SK-N-SH (cell line): ENCODE data around the gene ACOT7. TPM values are rescaled to one million over a fixed set of nuclear protein-coding genes. Genes with fewer than 3 reads are reported as not detected.

Experiments used
- CTCF ChIA-PET: fragments of 300-600, 350-600 bp; formaldehyde crosslinking; extraction: SDS; loops from one replicate; lab custom pipeline; 2021; lab: Yijun Ruan, JAX
- POLR2A ChIA-PET: fragments of 350-600 bp; sonication (Branson Sonifier 250); formaldehyde crosslinking; extraction: SDS; loops from one replicate; lab custom pipeline; 2020; ENCODE audit warnings: antibody characterized with exemption, inconsistent platforms; lab: Yijun Ruan, JAX
- DNase-seq: peaks from one replicate; pipeline ENCODE4 v3.0.0; 2012
- H2AFZ ChIP-seq: fragments of 200-600 bp; sonication (generic); 2 replicates; pipeline ENCODE4 v1.8.1; 2016; ENCODE audit warnings: antibody characterized with exemption, mild to moderate bottlenecking, low read depth
- H3F3A ChIP-seq: fragments of 200-600 bp; sonication (generic); replicated peaks from 2 replicates; pipeline ENCODE3; 2016; ENCODE audit warnings: antibody characterized with exemption, mild to moderate bottlenecking; ENCODE audit not compliant: insufficient read depth
- H3K27ac ChIP-seq, 2 experiments: fragments of 200-500 bp in 1 of 2; fragments of 200-600 bp in 1 of 2; sonication (Bioruptor generic) in 1 of 2; sonication (generic), shearing (Covaris generic) in 1 of 2; 2 replicates each; pipeline versions ENCODE4 v1.5.1 to v1.6.1; 2014 to 2016; ENCODE audit warnings: low read depth in 2 of 2, inconsistent platforms in 1 of 2, low read length in 1 of 2, mild to moderate bottlenecking in 1 of 2, mixed read lengths in 1 of 2
- H3K27me3 ChIP-seq: fragments of 200-600 bp; sonication (generic), shearing (Covaris generic); 2 replicates; pipeline ENCODE4 v1.6.1; 2016; ENCODE audit warnings: mixed run types; ENCODE audit not compliant: insufficient read depth
- H3K36me3 ChIP-seq, 2 experiments: fragments of 200-500 bp in 1 of 2; fragments of 200-600 bp in 1 of 2; sonication (Bioruptor generic) in 1 of 2; sonication (generic) in 1 of 2; replicated peaks in 1 of 2; 2 replicates each; pipeline versions ENCODE3 to v1.5.1; 2014 to 2016; ENCODE audit warnings: low read length in 1 of 2, mild to moderate bottlenecking in 1 of 2; ENCODE audit not compliant: insufficient read depth in 2 of 2, control insufficient read depth in 1 of 2
- H3K4me1 ChIP-seq, 2 experiments: fragments of 200-500 bp in 1 of 2; fragments of 200-600 bp in 1 of 2; sonication (Bioruptor generic) in 1 of 2; sonication (generic), shearing (Covaris generic) in 1 of 2; 2 replicates each; pipeline versions ENCODE4 v1.5.1 to v1.6.1; 2014 to 2016; ENCODE audit warnings: low read depth in 1 of 2, low read length in 1 of 2, mixed run types in 1 of 2; ENCODE audit not compliant: insufficient read depth in 2 of 2, control insufficient read depth in 1 of 2
- H3K4me2 ChIP-seq: fragments of 200-600 bp; sonication (generic), shearing (Covaris generic); 2 replicates; pipeline ENCODE4 v1.6.1; 2017; ENCODE audit warnings: mixed run types
- H3K4me3 ChIP-seq, 2 experiments: fragments of 200-500 bp in 1 of 2; fragments of 200-600 bp in 1 of 2; sonication (Bioruptor generic) in 1 of 2; sonication (generic), shearing (Covaris generic) in 1 of 2; 2 replicates each; pipeline versions ENCODE4 v1.5.1 to v1.8.1; 2014 to 2016; ENCODE audit warnings: low read depth in 2 of 2, inconsistent platforms in 1 of 2, low read length in 1 of 2, mild to moderate bottlenecking in 1 of 2, mixed read lengths in 1 of 2, moderate library complexity in 1 of 2
- H3K79me2 ChIP-seq: fragments of 200-600 bp; sonication (generic); 2 replicates; pipeline ENCODE4 v1.8.1; 2017; ENCODE audit warnings: mild to moderate bottlenecking; ENCODE audit not compliant: insufficient read depth
- H3K9ac ChIP-seq: fragments of 200-600 bp; sonication (generic); 2 replicates; pipeline ENCODE4 v1.6.1; 2017; ENCODE audit warnings: mixed run types
- H3K9me2 ChIP-seq: fragments of 200-600 bp; sonication (generic); 2 replicates; pipeline ENCODE4 v1.6.1; 2017; ENCODE audit warnings: mixed run types
- H3K9me3 ChIP-seq: fragments of 200-600 bp; sonication (generic); 2 replicates; pipeline ENCODE4 v1.6.1; 2017; ENCODE audit warnings: mixed run types, mild to moderate bottlenecking, moderate library complexity
- H4K20me1 ChIP-seq: fragments of 200-600 bp; sonication (generic); 2 replicates; pipeline ENCODE4 v1.6.1; 2017; ENCODE audit warnings: mild to moderate bottlenecking, mixed run types; ENCODE audit not compliant: insufficient read depth
- CTCF ChIP-seq: fragments of 200-600 bp; sonication (generic); IDR thresholded peaks from 2 replicates; pipeline ENCODE4 v1.6.1; 2017; ENCODE audit warnings: antibody characterized with exemption, mild to moderate bottlenecking, moderate library complexity
- EP300 ChIP-seq, 2 experiments: IDR thresholded peaks; 2 replicates each; pipeline versions ENCODE4 v1.4.0 to v1.6.1; 2012; ENCODE audit warnings: borderline replicate concordance in 1 of 2, low read depth in 1 of 2, low read length in 1 of 2
- EZH2phosphoT487 ChIP-seq: fragments of 200-600 bp; sonication (generic); IDR thresholded peaks from 2 replicates; pipeline ENCODE4 v1.6.1; 2017; ENCODE audit warnings: low read depth, mixed run types, mild to moderate bottlenecking, antibody characterized with exemption, moderate library complexity, borderline replicate concordance
- FOSL2 ChIP-seq: IDR thresholded peaks from 2 replicates; pipeline ENCODE4 v1.4.0; 2012; ENCODE audit warnings: low read depth, mild to moderate bottlenecking, moderate library complexity, borderline replicate concordance
- JUND ChIP-seq: IDR thresholded peaks from 2 replicates; pipeline ENCODE4 v1.4.0; 2012
- MAX ChIP-seq: IDR thresholded peaks from 2 replicates; pipeline ENCODE4 v1.4.0; 2012; ENCODE audit warnings: low read depth
- MXI1 ChIP-seq: IDR thresholded peaks from 2 replicates; pipeline ENCODE4 v1.6.1; 2012; ENCODE audit warnings: mild to moderate bottlenecking, low read depth, low read length, improper control_type of control experiment
- NRF1 ChIP-seq: IDR thresholded peaks from 2 replicates; pipeline ENCODE4 v1.6.1; 2012; ENCODE audit warnings: low read depth, mild to moderate bottlenecking, low read length
- PBX3 ChIP-seq: IDR thresholded peaks from 2 replicates; pipeline ENCODE4; 2012
- RCOR1 ChIP-seq: fragments of 150-350 bp; IDR thresholded peaks from 2 replicates; pipeline ENCODE4 v1.6.1; 2017; ENCODE audit warnings: antibody characterized with exemption, low read length
- RFX5 ChIP-seq: IDR thresholded peaks from 2 replicates; pipeline ENCODE4 v1.6.1; 2012; ENCODE audit warnings: mild to moderate bottlenecking, improper control_type of control experiment, low read length
- SIN3A ChIP-seq: IDR thresholded peaks from 2 replicates; pipeline ENCODE4 v1.6.1; 2012; ENCODE audit warnings: low read depth, mild to moderate bottlenecking, low read length, moderate library complexity, borderline replicate concordance
- SMC3 ChIP-seq: IDR thresholded peaks from 2 replicates; pipeline ENCODE4 v1.6.1; 2012; ENCODE audit warnings: low read depth, low read length, improper control_type of control experiment
- TCF12 ChIP-seq: IDR thresholded peaks from 2 replicates; pipeline ENCODE4 v1.4.0; 2012
- TEAD4 ChIP-seq: IDR thresholded peaks from 2 replicates; pipeline ENCODE4 v1.4.0; 2012; ENCODE audit warnings: mild to moderate bottlenecking, borderline replicate concordance; ENCODE audit not compliant: insufficient read depth
- YY1 ChIP-seq: IDR thresholded peaks from 2 replicates; pipeline ENCODE4 v1.4.0; 2012; ENCODE audit warnings: low read depth, mild to moderate bottlenecking
- WGBS: methylation state at CpG from one replicate; pipeline ENCODE4 v1.1.6; 2017; ENCODE audit warnings: low lambda C conversion rate; 5-methylcytosine and 5-hydroxymethylcytosine counted together
- polyA plus RNA-seq, 3 experiments: library from polyadenylated mRNA; depleted of rRNA; stranded (reverse); fragments of >200 nt; gene quantifications; 2 replicates each; pipeline ENCODE4 v1.2.3, GENCODE V29; 2012
- TF ChIP-seq, protein P1 (sequence below): IDR thresholded peaks from 2 replicates; pipeline ENCODE4 v1.4.0; 2012; ENCODE audit warnings: low read depth, borderline replicate concordance

The ACOT7 gene
- polyA plus RNA-seq, 1 of the 3 experiments (the other 2 are of a cell fraction): 289 TPM

- TF ChIP-seq, protein P1, sequence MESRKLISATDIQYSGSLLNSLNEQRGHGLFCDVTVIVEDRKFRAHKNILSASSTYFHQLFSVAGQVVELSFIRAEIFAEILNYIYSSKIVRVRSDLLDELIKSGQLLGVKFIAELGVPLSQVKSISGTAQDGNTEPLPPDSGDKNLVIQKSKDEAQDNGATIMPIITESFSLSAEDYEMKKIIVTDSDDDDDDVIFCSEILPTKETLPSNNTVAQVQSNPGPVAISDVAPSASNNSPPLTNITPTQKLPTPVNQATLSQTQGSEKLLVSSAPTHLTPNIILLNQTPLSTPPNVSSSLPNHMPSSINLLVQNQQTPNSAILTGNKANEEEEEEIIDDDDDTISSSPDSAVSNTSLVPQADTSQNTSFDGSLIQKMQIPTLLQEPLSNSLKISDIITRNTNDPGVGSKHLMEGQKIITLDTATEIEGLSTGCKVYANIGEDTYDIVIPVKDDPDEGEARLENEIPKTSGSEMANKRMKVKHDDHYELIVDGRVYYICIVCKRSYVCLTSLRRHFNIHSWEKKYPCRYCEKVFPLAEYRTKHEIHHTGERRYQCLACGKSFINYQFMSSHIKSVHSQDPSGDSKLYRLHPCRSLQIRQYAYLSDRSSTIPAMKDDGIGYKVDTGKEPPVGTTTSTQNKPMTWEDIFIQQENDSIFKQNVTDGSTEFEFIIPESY: no peak
- TF ChIP-seq TEAD4: no peak
- no peak for TF ChIP-seq MAX
- no peak for TF ChIP-seq RFX5
Measured at GRCh38 chr1:6261615-6261995, 132.0 kb downstream of the ACOT7 start (continued).

DNA sequence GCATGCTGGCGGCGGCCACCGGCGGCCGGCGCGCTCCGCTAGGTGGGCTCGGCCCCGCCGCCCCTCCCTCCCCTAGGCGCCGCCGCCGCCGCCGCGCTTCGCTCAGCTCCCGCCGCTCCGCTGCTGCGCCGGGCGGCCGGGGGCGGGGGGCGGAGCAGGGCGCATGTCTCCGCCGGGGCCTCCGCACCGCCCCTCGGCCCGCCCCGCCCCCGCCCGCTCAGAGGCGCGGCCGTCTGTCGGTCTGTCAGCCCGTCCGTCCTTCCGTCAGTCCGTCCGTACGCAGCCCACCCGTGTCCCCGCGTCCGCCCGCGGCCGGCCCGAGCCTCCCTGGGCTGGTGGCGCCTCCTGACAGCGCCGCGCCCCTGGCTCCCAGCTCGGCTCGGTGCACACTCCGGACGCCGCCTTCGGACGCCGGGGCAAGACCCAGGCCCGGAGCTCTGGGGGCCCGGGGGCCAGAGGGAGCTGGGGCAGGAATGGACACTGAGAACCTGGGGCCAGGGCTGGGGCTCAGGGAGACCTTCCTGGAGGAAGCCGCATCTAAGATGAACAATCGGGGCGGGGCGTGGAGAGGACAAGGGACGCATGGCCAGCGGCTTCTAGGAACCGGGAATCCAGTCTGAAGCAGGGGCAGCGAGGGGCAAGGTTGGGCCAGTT, 132.5 kb downstream of the ACOT7 start, which contains the start of gene GPR153:
Gene GPR153 (minus strand): TSS at position 138 of the 654 bp plus-strand sequence. CDS start 6,193 bp downstream, outside the sequence.
- H3K27me3 ChIP-seq: no peaks in the 10 kb centered on the region
- peak within 1 kb of the TSS in 1 of 2 experiments; percentile 58; a peak in 1 of 4 replicates for H3K27ac ChIP-seq
- POLR2A ChIA-PET: interaction anchor here (1.0 kb wide), 1 partner anchor 10 kb away, joined by 3 read pairs; no protein-coding TSS in a partner anchor
- no peaks in the 10 kb centered on the region for H3K9me3 ChIP-seq
- H2AFZ ChIP-seq: peak within 1 kb of the TSS; percentile 70; the same call in 1 of the 2 replicates
- no peaks in the 10 kb centered on the region for H3K9me2 ChIP-seq
- TF ChIP-seq TCF12 (no peak), PBX3 (0 out of 2 replicates have a peak, but pooled peaks have one; percentile 15), NRF1 (peak; percentile 37; the same call in 1 of the 2 replicates)
- H3K4me2 ChIP-seq: peak within 1 kb of the TSS; percentile 81; the same call in 1 of the 2 replicates
- H3K79me2 ChIP-seq: no peaks in the 10 kb centered on the region
- H3F3A ChIP-seq: no peaks in the 10 kb centered on the region
- H3K9ac ChIP-seq: no peak within 1 kb of the TSS
- no peaks in the 10 kb centered on the region for H4K20me1 ChIP-seq
- peak; percentile 90 for DNase-seq
- 7% methylated on average over 13 of the region's 78 CpGs for WGBS
- H3K4me3 ChIP-seq: peak within 1 kb of the TSS; percentile 57 to 63
- no peaks in the 10 kb centered on the region for H3K36me3 ChIP-seq
- peaks cover 0 to 27% of the 10 kb centered on the region in 2 experiments; a peak in 1 of 4 replicates for H3K4me1 ChIP-seq
- CTCF ChIA-PET: interaction anchor here (1.0 to 1.3 kb wide), 5 partner anchors 14 to 180 kb away, joined by 4 read pairs; no protein-coding TSS in a partner anchor

DNA sequence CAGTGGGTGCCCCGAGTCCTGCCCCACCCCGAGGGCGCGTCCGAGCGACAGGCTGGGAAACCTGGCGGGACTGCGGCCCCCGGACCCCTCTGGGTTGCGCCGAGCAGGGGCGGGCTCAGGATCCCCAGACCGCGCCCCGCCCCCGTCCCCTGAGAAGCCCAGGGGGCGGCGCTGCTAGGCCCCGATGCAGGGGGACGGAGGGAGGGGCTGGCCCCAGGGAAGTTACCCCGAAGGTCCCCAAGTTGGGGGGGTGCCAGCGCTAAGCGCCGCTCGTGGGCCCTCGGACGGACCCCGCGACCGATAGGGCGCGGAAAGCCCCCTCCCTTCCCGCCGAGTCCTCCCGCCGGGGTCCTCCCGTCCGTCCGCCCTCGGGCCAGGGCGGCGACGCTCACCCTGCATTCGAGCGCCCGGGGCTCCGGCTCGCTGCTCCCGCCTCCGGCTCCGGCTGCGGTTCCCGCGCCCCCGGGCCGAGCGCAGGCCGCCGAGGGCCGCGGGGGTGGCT, 133.1 kb downstream of the ACOT7 start:
- peaks cover 0 to 27% of the 10 kb centered on the region in 2 experiments; a peak in 1 of 4 replicates for H3K4me1 ChIP-seq
- H3F3A ChIP-seq: no peaks in the 10 kb centered on the region
- ChIA-PET POLR2A (interaction anchor here (1.0 kb wide), 1 partner anchor 10 kb away, joined by 3 read pairs; no protein-coding TSS in a partner anchor), CTCF (interaction anchor here (1.0 to 1.9 kb wide), 4 partner anchors 14 to 180 kb away, joined by 4 to 5 read pairs (median 4); no protein-coding TSS in a partner anchor)
- H3K27me3 ChIP-seq: no peaks in the 10 kb centered on the region
- no peaks in the 10 kb centered on the region for H4K20me1 ChIP-seq
- peak overlapping the region; percentile 63; the same call in 1 of the 2 replicates for H2AFZ ChIP-seq
- no peak overlapping the region for H3K9ac ChIP-seq
- H3K9me2 ChIP-seq: no peaks in the 10 kb centered on the region
- H3K4me3 ChIP-seq: peak overlapping the region; percentile 57 to 63
- H3K4me2 ChIP-seq: peak overlapping the region; percentile 72; the same call in 1 of the 2 replicates
- DNase-seq: peak; percentile 90
- no peaks in the 10 kb centered on the region for H3K36me3 ChIP-seq
- H3K79me2 ChIP-seq: no peaks in the 10 kb centered on the region
- H3K27ac ChIP-seq: peak overlapping the region in 1 of 2 experiments; percentile 58; a peak in 1 of 4 replicates
- no CpG with 5 or more reads among the region's 61 CpGs for WGBS
- no peaks in the 10 kb centered on the region for H3K9me3 ChIP-seq
- TF ChIP-seq EP300 (IDR thresholded peaks at IDR 0.05; ENCODE audit: borderline replicate concordance in 1 of 2, low read depth in 1 of 2, low read length in 1 of 2) (no peak), FOSL2 (no peak), TCF12 (no peak), NRF1 (no peak), JUND (no peak), SIN3A (no peak), PBX3 (no peak), YY1 (no peak), MXI1 (no peak), SMC3 (no peak), RCOR1 (no peak), CTCF (no peak), EZH2phosphoT487 (no peak)
